Stimulated activated naive CD4-positive, alpha-beta T cell (primary cell): ENCODE data around the gene SALL1.

Source experiments
- DNase-seq, 6 experiments: peaks; one replicate each; lab custom pipeline; 2025; lab: John Stamatoyannopoulos, UW

The SALL1 gene

GRCh38 chr16:51111759-51112158 lies 39.3 kb downstream of the SALL1 start:
- DNase-seq: no peak

GRCh38 chr16:51110700-51111157 lies 40.3 kb downstream of the SALL1 start:
- no peak for DNase-seq

GRCh38 chr16:51109173-51109572 lies 41.9 kb downstream of the SALL1 start:
- DNase-seq: no peak

- DNase-seq: no peak
These were observed 43.3 kb downstream of the SALL1 start for GRCh38 chr16:51107742-51108141.

GRCh38 chr16:51106535-51106934 lies 44.5 kb downstream of the SALL1 start:
- DNase-seq: no peak

GRCh38 chr16:51103590-51103989 lies 47.5 kb downstream of the SALL1 start:
- no peak for DNase-seq

GRCh38 chr16:51097729-51098128 lies 53.3 kb downstream of the SALL1 start:
- DNase-seq: no peak

GRCh38 chr16:51095890-51096626 lies 55.0 kb downstream of the SALL1 start:
- DNase-seq: no peak

GRCh38 chr16:51095084-51095881 lies 55.8 kb downstream of the SALL1 start:
- DNase-seq: no peak

GRCh38 chr16:51093726-51094280 lies 57.3 kb downstream of the SALL1 start:
- no peak for DNase-seq
